ENCODE measurements around the gene ZNF736.

- TF ChIP-seq CTCF (conservative IDR thresholded peaks at IDR 0.05; ENCODE audit: low read depth, low read length), result no peak
- TF ChIP-seq EZH2 (IDR thresholded peaks at IDR 0.05; ENCODE audit: borderline replicate concordance, low read depth, low read length, poor library complexity, severe bottlenecking), result no peak
Measured at GRCh38 chr7:64308016-64308270, 5.8 kb upstream of the ZNF736 start.
